Astrocyte (in vitro differentiated cells and primary cell): Measurements from ENCODE around the gene DHRS7B. TPM values are rescaled to one million over a fixed set of nuclear protein-coding genes. Genes with fewer than 3 reads are reported as not detected.
"Not testable (repeated sequence)": the region's sequence is repeated elsewhere in the genome, so short reads cannot be mapped to it uniquely, and the experiment has no call there.

ENCODE experiments used
- DNase-seq: peaks from one replicate; pipeline ENCODE4 v3.0.0-alpha.2; 2010; ENCODE audit warnings: low read depth
- FAIRE-seq: peaks from 2 replicates; lab custom pipeline; 2011; peaks lifted over from hg19 to GRCh38; lab: Jason Lieb, UNC
- H2AFZ ChIP-seq: 2 replicates; pipeline ENCODE4 v1.6.0; 2012; ENCODE audit warnings: low read depth, low read length, inconsistent platforms
- H3K27ac ChIP-seq: 2 replicates; pipeline ENCODE4 v1.5.1; 2011; ENCODE audit warnings: low read depth, low read length, inconsistent platforms
- H3K27me3 ChIP-seq: 2 replicates; pipeline ENCODE4 v1.6.0; 2011; ENCODE audit warnings: low read length, inconsistent platforms; ENCODE audit not compliant: insufficient read depth
- H3K36me3 ChIP-seq: 2 replicates; pipeline ENCODE4 v1.5.1; 2011; ENCODE audit warnings: low read length, inconsistent platforms; ENCODE audit not compliant: insufficient read depth
- H3K4me1 ChIP-seq: 2 replicates; pipeline ENCODE4 v1.5.1; 2011; ENCODE audit warnings: low read length, inconsistent platforms; ENCODE audit not compliant: insufficient read depth
- H3K4me2 ChIP-seq: 2 replicates; pipeline ENCODE4 v1.6.0; 2012; ENCODE audit warnings: low read length, inconsistent platforms
- H3K4me3 ChIP-seq: 2 replicates; pipeline ENCODE4 v1.5.1; 2011; ENCODE audit warnings: low read depth, mild to moderate bottlenecking, low read length, inconsistent platforms; ENCODE audit not compliant: insufficient read depth
- H3K79me2 ChIP-seq: 2 replicates; pipeline ENCODE4 v1.6.0; 2012; ENCODE audit warnings: mild to moderate bottlenecking, low read length, inconsistent platforms; ENCODE audit not compliant: insufficient read depth
- H3K9ac ChIP-seq: 2 replicates; pipeline ENCODE4 v1.6.0; 2012; ENCODE audit warnings: mild to moderate bottlenecking, low read length, inconsistent platforms
- H3K9me3 ChIP-seq: 2 replicates; pipeline ENCODE4 v1.5.1; 2012; ENCODE audit warnings: low read depth, mild to moderate bottlenecking, low read length, inconsistent platforms; ENCODE audit not compliant: insufficient read depth
- H4K20me1 ChIP-seq: 2 replicates; pipeline ENCODE4 v1.6.0; 2012; ENCODE audit warnings: low read length, inconsistent platforms; ENCODE audit not compliant: insufficient read depth
- H3K27ac Mint-ChIP-seq: one replicate; pipeline ENCODE4 v1.8.0; 2021; ENCODE audit warnings: mild to moderate bottlenecking, mixed read lengths; ENCODE audit not compliant: unreplicated experiment
- H3K27me3 Mint-ChIP-seq: one replicate; pipeline ENCODE4 v1.8.0; 2021; ENCODE audit warnings: low read depth, mixed read lengths; ENCODE audit not compliant: unreplicated experiment
- H3K36me3 Mint-ChIP-seq: one replicate; pipeline ENCODE4 v1.8.0; 2021; ENCODE audit warnings: low read depth, mixed read lengths; ENCODE audit not compliant: unreplicated experiment
- H3K4me1 Mint-ChIP-seq: one replicate; pipeline ENCODE4 v1.8.0; 2021; ENCODE audit warnings: low read depth, mixed read lengths; ENCODE audit not compliant: unreplicated experiment
- H3K4me3 Mint-ChIP-seq: one replicate; pipeline ENCODE4 v1.8.0; 2021; ENCODE audit warnings: mild to moderate bottlenecking, moderate library complexity, mixed read lengths; ENCODE audit not compliant: unreplicated experiment
- H3K9me3 Mint-ChIP-seq: one replicate; pipeline ENCODE4 v1.8.0; 2021; ENCODE audit warnings: mild to moderate bottlenecking, mixed read lengths; ENCODE audit not compliant: unreplicated experiment
- CTCF ChIP-seq: IDR thresholded peaks from 2 replicates; pipeline ENCODE4 v1.5.1; 2011; ENCODE audit warnings: low read depth, mild to moderate bottlenecking, inconsistent platforms, low read length, moderate library complexity; ENCODE audit not compliant: insufficient read depth
- EZH2 ChIP-seq: IDR thresholded peaks from 2 replicates; pipeline ENCODE4 v1.6.1; 2012; ENCODE audit warnings: mild to moderate bottlenecking, low read length, inconsistent platforms; ENCODE audit not compliant: insufficient read depth
- total RNA-seq: library from RNA; stranded (reverse); gene quantifications from 2 replicates; pipeline ENCODE4 v1.2.1, GENCODE V29; 2021

The DHRS7B gene
- total RNA-seq, 1 donor from 2014 or later: 15.5 TPM

GRCh38 chr17:21113049-21113690 lies 13.6 kb upstream of the DHRS7B start:
- Histone ChIP-seq H3K27ac (no peak overlapping the region), H4K20me1 (no peaks in the 10 kb centered on the region), H3K4me3 (no peak overlapping the region), H3K36me3 (no peaks in the 10 kb centered on the region), H3K9me3 (no peaks in the 10 kb centered on the region), H3K4me2 (no peak overlapping the region), H3K27me3 (no peaks in the 10 kb centered on the region), H3K9ac (no peak overlapping the region), H3K79me2 (no peaks in the 10 kb centered on the region), H3K4me1 (no peaks in the 10 kb centered on the region), H2AFZ (no peak overlapping the region)
- no peaks in the 10 kb centered on the region for H3K36me3 Mint-ChIP-seq
- no peaks in the 10 kb centered on the region for H3K4me1 Mint-ChIP-seq
- TF ChIP-seq CTCF: no peak
- no peak for TF ChIP-seq EZH2
- FAIRE-seq (no peak), DNase-seq (no peak)
- no peak overlapping the region for H3K27ac Mint-ChIP-seq
- H3K9me3 Mint-ChIP-seq: no peaks in the 10 kb centered on the region
- H3K4me3 Mint-ChIP-seq: no peak overlapping the region
- no peaks in the 10 kb centered on the region for H3K27me3 Mint-ChIP-seq

- Histone ChIP-seq H3K4me3 (no peak overlapping the region), H3K4me1 (no peaks in the 10 kb centered on the region), H3K27me3 (no peaks in the 10 kb centered on the region), H3K9me3 (no peaks in the 10 kb centered on the region), H2AFZ (no peak overlapping the region), H3K9ac (no peak overlapping the region), H3K79me2 (no peaks in the 10 kb centered on the region), H3K36me3 (no peaks in the 10 kb centered on the region), H3K4me2 (no peak overlapping the region), H3K27ac (no peak overlapping the region), H4K20me1 (no peaks in the 10 kb centered on the region)
- FAIRE-seq: no peak
- no peak for DNase-seq
- no peaks in the 10 kb centered on the region for H3K27me3 Mint-ChIP-seq
- no peak overlapping the region for H3K27ac Mint-ChIP-seq
- H3K9me3 Mint-ChIP-seq: no peaks in the 10 kb centered on the region
- no peak for TF ChIP-seq EZH2
- H3K4me3 Mint-ChIP-seq: no peak overlapping the region
- no peaks in the 10 kb centered on the region for H3K4me1 Mint-ChIP-seq
- no peaks in the 10 kb centered on the region for H3K36me3 Mint-ChIP-seq
Measured at GRCh38 chr17:21113716-21114115, 13.0 kb upstream of the DHRS7B start.

- H3K9me3 Mint-ChIP-seq, H3K27me3 Mint-ChIP-seq, H3K27ac Mint-ChIP-seq, H3K36me3 Mint-ChIP-seq, H3K4me3 Mint-ChIP-seq, H3K27me3 ChIP-seq, H3K36me3 ChIP-seq, H3K79me2 ChIP-seq, FAIRE-seq, H3K4me1 Mint-ChIP-seq, H4K20me1 ChIP-seq, H3K9ac ChIP-seq, H3K4me1 ChIP-seq, H3K4me2 ChIP-seq, H3K4me3 ChIP-seq, DNase-seq, H2AFZ ChIP-seq, H3K27ac ChIP-seq, H3K9me3 ChIP-seq: not testable (repeated sequence)
Measured at GRCh38 chr17:21114791-21115190, 12.0 kb upstream of the DHRS7B start.
